K562 (cell line): ENCODE measurements around the gene ANKRD24. TPM values are rescaled to one million over a fixed set of nuclear protein-coding genes. Genes with fewer than 3 reads are reported as not detected.

Experiments used
- CCNT2 ChIP-seq: IDR thresholded peaks from 2 replicates; pipeline ENCODE4 v1.6.1; 2011; ENCODE audit warnings: borderline replicate concordance, low read depth, mild to moderate bottlenecking, moderate library complexity, mixed read lengths, low read length; ENCODE audit not compliant: insufficient read length; ENCODE audit errors: extremely low read depth
- CEBPB ChIP-seq: fragments of 450-650 bp; IDR thresholded peaks from 2 replicates; pipeline ENCODE4 v1.6.1; 2016; ENCODE audit warnings: missing genetic modification characterization, missing compliant biosample characterization
- CREB3L1 ChIP-seq: fragments of 450-650 bp; IDR thresholded peaks from 2 replicates; pipeline ENCODE4 v1.6.1; 2014; ENCODE audit warnings: low read depth, mild to moderate bottlenecking, moderate library complexity, borderline replicate concordance
- DDX20 ChIP-seq: fragments of 450-650 bp; IDR thresholded peaks from 2 replicates; pipeline ENCODE4 v1.6.1; 2016; ENCODE audit warnings: missing genetic modification characterization, low read depth, mild to moderate bottlenecking, missing compliant biosample characterization, moderate library complexity
- EGR1 ChIP-seq: fragments of 450-650 bp; conservative IDR thresholded peaks from 2 replicates; pipeline ENCODE4 v1.6.1; 2017; ENCODE audit warnings: mild to moderate bottlenecking
- GTF2A2 ChIP-seq: IDR thresholded peaks from 2 replicates; pipeline ENCODE4 v1.6.1; 2016; ENCODE audit warnings: mild to moderate bottlenecking, missing genetic modification characterization, missing compliant biosample characterization
- HDAC8 ChIP-seq: fragments of 450-650 bp; IDR thresholded peaks from 2 replicates; pipeline ENCODE4 v1.6.1; 2016; ENCODE audit warnings: mild to moderate bottlenecking, missing genetic modification characterization, moderate library complexity, missing compliant biosample characterization
- MITF ChIP-seq: IDR thresholded peaks from 2 replicates; pipeline ENCODE4 v1.6.1; 2014; ENCODE audit warnings: antibody characterized with exemption
- NKRF ChIP-seq: fragments of 450-650 bp; IDR thresholded peaks from 2 replicates; pipeline ENCODE4 v1.6.1; 2016; ENCODE audit warnings: borderline replicate concordance
- PRMT5 ChIP-seq: sonication (generic); formaldehyde crosslinking; IDR thresholded peaks from 2 replicates; pipeline ENCODE4 v1.5.0; 2020; ENCODE audit warnings: missing genetic modification reagents
- SFPQ ChIP-seq: fragments of 200-400 bp; formaldehyde crosslinking; IDR thresholded peaks from 2 replicates; pipeline ENCODE4 v1.6.1; 2017; ENCODE audit warnings: mild to moderate bottlenecking, low read depth, low read length, moderate library complexity
- TCF3 ChIP-seq: sonication (generic); formaldehyde crosslinking; IDR thresholded peaks from 2 replicates; pipeline ENCODE4 v1.4.0; 2020; ENCODE audit warnings: mild to moderate bottlenecking, missing genetic modification reagents
- TEAD1 ChIP-seq, 2 experiments: fragments of 450-650 bp in 1 of 2; sonication (generic) in 1 of 2; formaldehyde crosslinking; IDR thresholded peaks; 2 replicates each; pipeline versions ENCODE4 v1.4.0 to v1.8.0; 2020 to 2022; ENCODE audit warnings: mild to moderate bottlenecking in 2 of 2, missing genetic modification reagents in 1 of 2
- TEAD2 ChIP-seq: fragments of 450-650 bp; IDR thresholded peaks from 2 replicates; pipeline ENCODE4 v1.6.1; 2016; ENCODE audit warnings: missing genetic modification characterization, control low read depth, missing compliant biosample characterization
- TSC22D4 ChIP-seq: fragments of 450-650 bp; IDR thresholded peaks from 2 replicates; pipeline ENCODE4 v1.6.1; 2016; ENCODE audit warnings: missing genetic modification characterization, missing biosample characterization, control low read depth
- ZBTB26 ChIP-seq: fragments of 450-650 bp; formaldehyde crosslinking; IDR thresholded peaks from 2 replicates; pipeline ENCODE4 v1.4.0; 2022; ENCODE audit warnings: missing genetic modification characterization
- ZNF121 ChIP-seq: sonication (generic); formaldehyde crosslinking; conservative IDR thresholded peaks from 2 replicates; pipeline ENCODE4 v1.8.0; 2022; ENCODE audit warnings: missing genetic modification reagents
- ZNF146 ChIP-seq: IDR thresholded peaks from one replicate; pipeline ENCODE4 v1.6.1; 2018; ENCODE audit warnings: missing compliant biosample characterization; ENCODE audit not compliant: unreplicated experiment
- ZNF253 ChIP-seq: fragments of 250-450 bp; sonication (Bioruptor Pico); conservative IDR thresholded peaks from 2 replicates; pipeline ENCODE4 v1.6.1; 2021; ENCODE audit warnings: mild to moderate bottlenecking
- ZNF561 ChIP-seq: fragments of 450-650 bp; formaldehyde crosslinking; conservative IDR thresholded peaks from 2 replicates; pipeline ENCODE4 v1.4.0; 2020; ENCODE audit warnings: mild to moderate bottlenecking, moderate library complexity
- ZNF830 ChIP-seq: fragments of 250-450 bp; sonication (Bioruptor Pico); IDR thresholded peaks from 2 replicates; pipeline ENCODE4 v1.5.0; 2021; ENCODE audit warnings: mild to moderate bottlenecking
- polyA plus RNA-seq, 8 experiments: library from polyadenylated mRNA; depleted of rRNA in 4 of 8; stranded (reverse) in 5 of 8; unstranded in 3 of 8; fragments of >200 nt; fragmentation: Nextera tagmentation in 2 of 8; fragmentation: Illumina TruSeq in 1 of 8; extraction: Ambion mirVana in 2 of 8; extraction: Trizol in 1 of 8; gene quantifications; 2 replicates each; pipeline versions ENCODE4 v1.2.1 to v1.2.3, GENCODE V29; 2011 to 2014; ENCODE audit warnings: inconsistent platforms in 1 of 8, missing spikeins in 1 of 8
- total RNA-seq, 7 experiments: library from RNA; depleted of rRNA in 6 of 7; stranded (reverse); fragments of >200 nt in 6 of 7; fragmentation: Illumina TruSeq in 2 of 7; extraction: Trizol in 2 of 7; gene quantifications; 2 replicates each; pipeline versions ENCODE4 v1.2.1 to v1.2.3, GENCODE V29; 2011 to 2021; ENCODE audit warnings: low replicate concordance in 1 of 7

Gene ANKRD24
- total and polyA plus RNA-seq, 9 of the 15 experiments (the other 6 are each of a cell fraction or from before 2014, with no cell fraction given) = 0.07 to 0.12 (median 0.09) TPM; not detected in 5

GRCh38 chr19:4140237-4140711 is 42.2 kb upstream of the ANKRD24 start (continued):
- peak; percentile 51; the same call in 1 of the 2 replicates for TF ChIP-seq NKRF
- no peak for TF ChIP-seq CEBPB
- no peak for TF ChIP-seq ZNF561 (CRISPR knock-in tag)
- no peak for TF ChIP-seq HDAC8 (tag)
- no peak for TF ChIP-seq CREB3L1
- no peak for TF ChIP-seq TSC22D4 (tag)
- TF ChIP-seq TCF3 (CRISPR knock-in tag) = no peak
- TF ChIP-seq ZNF121 (CRISPR knock-in tag) = peak; percentile 50
- TF ChIP-seq SFPQ = no peak
- no peak for TF ChIP-seq DDX20 (tag)
- 0 out of 2 replicates have a peak, but pooled peaks have one; percentile 14 for TF ChIP-seq EGR1
- TF ChIP-seq ZNF146 (CRISPR knock-in tag) = no peak
- no peak for TF ChIP-seq ZBTB26
- no peak for TF ChIP-seq TEAD2 (tag)
- no peak for TF ChIP-seq ZNF830
- no peak for TF ChIP-seq ZNF253 (CRISPR knock-in tag)
- no peak for TF ChIP-seq MITF
- TF ChIP-seq TEAD1 (CRISPR knock-in tag; IDR thresholded peaks at IDR 0.05) = peak in 1 of 2 experiments; percentile 52; a peak in 1 of 4 replicates
- TF ChIP-seq GTF2A2 (tag) = no peak
- TF ChIP-seq PRMT5 (CRISPR knock-in tag) = no peak
- TF ChIP-seq CCNT2 = no peak
